ENCODE results near the gene CYP3A7.
"Not testable (repeated sequence)": the region's sequence is repeated elsewhere in the genome, so short reads cannot be mapped to it uniquely, and the experiment has no call there.

CYP3A7 gene

DNA sequence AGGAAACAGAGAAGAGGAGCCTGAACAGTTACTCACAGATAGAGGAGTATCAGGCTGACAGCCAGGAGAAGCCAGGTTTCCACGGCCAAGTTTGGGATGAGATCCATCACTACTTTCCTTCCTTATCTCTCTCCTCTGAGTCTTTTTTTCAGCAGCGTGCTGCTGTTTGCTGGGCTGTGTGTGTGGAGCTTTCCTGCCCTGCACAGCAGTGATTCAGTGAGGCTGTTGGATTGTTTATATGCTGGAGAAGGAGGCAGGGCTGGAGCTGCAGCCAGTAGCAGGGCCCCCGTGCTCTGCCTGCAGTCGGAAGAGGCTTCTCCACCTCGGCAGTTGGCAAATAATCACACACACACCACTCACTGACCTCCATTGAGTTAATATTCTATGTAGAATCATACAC, at the start of gene CYP3A7:
Gene CYP3A7 (minus strand): TSS at position 210 of the 400 bp plus-strand sequence. CDS start 103 bp downstream, at position 107.
- no peak for DNase-seq (ENCODE audit: low read depth in 2 of 2)

- no peak for DNase-seq (ENCODE audit: low read depth in 2 of 2)
These were observed 49.0 kb upstream of the CYP3A7 start, which contains the start of gene CYP3A4 for GRCh38 chr7:99784007-99784406. Gene CYP3A4, minus strand, starts transcription at chr7:99784184. Its CDS starts 103 bp downstream, at chr7:99784081.

DNA sequence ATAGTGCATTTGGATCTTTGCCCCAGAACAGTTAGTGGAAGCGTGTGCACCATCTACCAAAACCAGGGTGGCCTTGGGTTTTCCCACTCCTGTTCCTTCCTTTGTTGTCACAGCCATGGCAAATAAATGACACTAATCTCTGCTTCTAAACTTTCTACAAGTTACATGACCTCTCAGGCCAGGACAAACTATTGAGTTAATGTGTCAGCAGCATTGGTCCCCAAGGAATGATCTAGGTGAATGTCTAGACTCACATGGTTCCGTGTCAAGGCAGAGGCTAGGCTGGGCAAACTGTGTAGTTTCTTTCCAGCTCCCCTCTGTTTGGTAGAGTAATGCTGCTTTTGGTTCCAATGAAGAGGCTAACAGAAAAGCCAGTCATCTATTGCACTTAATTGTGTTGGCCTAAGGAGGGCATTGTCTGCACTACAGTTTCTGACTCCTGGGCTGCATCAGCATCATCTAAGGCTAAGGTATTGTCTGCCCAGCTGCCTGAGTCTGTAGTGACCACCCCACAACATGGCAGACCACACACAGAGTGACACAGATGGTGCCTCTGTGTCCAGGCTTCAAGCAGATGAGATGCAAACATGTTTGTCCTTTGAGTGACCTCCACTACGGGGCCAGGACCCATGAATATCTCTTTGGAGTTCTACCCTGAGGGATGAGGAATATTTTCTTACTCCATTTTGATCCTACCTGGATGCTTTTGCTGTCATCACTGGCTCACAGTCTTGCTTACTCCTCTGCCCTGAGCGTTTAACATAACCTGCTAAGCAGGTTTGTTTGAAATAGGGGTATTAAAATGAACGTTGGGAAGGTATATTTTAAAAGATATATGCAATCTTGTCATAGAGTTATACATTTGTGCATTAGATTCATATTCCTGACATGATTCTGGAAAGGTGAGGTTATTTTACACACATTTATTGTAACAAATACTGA, 47.3 kb upstream of the CYP3A7 start:
- DNase-seq (ENCODE audit: low read depth in 2 of 2), result no peak

- DNase-seq (ENCODE audit: low read depth in 2 of 2), result no peak
These were observed 45.6 kb upstream of the CYP3A7 start for GRCh38 chr7:99780588-99780987.

DNA sequence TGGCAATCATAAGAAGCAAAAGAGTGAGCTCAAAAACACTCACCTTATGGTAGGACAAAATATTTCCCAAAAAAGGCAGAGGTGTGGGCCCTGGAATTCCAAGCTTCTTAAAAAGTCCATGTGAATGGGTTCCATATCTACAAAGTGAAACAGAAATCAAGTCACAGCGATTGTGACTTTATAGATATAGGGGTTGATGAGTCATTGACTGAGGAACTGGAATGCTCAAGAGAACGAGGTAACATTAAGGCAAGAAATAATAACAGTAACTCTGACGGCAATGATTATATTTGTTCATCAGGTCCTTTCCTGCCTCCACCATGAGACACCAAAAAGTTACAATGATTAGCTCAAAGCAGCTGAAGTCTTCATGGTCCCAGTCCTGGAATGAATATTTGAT, 45.0 kb upstream of the CYP3A7 start:
- DNase-seq (ENCODE audit: low read depth in 2 of 2), result no peak

DNA sequence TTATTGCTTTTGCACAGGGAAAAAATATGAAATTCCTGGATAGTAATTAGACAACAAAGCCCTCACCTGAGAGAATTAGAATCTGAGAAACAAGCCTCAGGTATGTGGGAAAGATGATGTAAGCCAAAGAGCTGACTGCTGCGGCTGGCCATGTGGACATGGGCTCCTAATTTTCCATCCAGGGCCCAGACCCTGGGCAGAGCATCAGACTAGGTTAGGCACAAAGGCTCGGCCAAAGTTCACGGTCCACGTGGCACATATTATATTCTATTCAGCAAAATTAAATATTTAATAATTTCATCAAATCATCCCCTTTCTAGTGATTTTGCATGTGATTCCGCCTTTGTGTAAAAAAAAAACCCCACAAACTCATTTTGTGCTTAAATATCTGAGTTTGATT, 43.9 kb upstream of the CYP3A7 start:
- no peak for DNase-seq (ENCODE audit: low read depth in 2 of 2)

- not testable (repeated sequence) for DNase-seq (ENCODE audit: low read depth in 2 of 2)
These were observed 38.4 kb upstream of the CYP3A7 start for GRCh38 chr7:99773395-99773794.

GRCh38 chr7:99772565-99772964, 37.6 kb upstream of the CYP3A7 start:
- DNase-seq (ENCODE audit: low read depth in 2 of 2), result no peak

GRCh38 chr7:99769494-99769893, 34.5 kb upstream of the CYP3A7 start:
- not testable (repeated sequence) for DNase-seq (ENCODE audit: low read depth in 2 of 2)

DNA sequence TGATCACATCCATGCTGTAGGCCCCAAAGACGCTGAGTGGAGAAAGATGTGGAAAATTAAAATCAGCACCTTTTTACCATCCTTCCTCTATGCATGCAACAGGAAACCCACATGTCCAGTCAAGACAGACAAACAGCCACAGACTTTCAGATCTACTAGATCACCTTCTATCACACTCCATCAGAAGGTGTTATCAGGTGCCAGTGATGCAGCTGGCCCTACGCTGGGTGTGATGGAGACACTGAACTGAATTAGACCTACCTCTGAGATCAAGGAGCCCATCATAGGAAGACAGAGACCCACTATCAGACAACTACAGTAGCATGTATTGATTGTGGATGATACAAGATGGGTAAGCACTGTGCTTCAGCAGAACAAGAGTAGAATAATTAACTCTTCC, 33.5 kb upstream of the CYP3A7 start:
- no peak for DNase-seq (ENCODE audit: low read depth in 2 of 2)

- no peak for DNase-seq (ENCODE audit: low read depth in 2 of 2)
These were observed 32.7 kb upstream of the CYP3A7 start for GRCh38 chr7:99767662-99768061.

DNA sequence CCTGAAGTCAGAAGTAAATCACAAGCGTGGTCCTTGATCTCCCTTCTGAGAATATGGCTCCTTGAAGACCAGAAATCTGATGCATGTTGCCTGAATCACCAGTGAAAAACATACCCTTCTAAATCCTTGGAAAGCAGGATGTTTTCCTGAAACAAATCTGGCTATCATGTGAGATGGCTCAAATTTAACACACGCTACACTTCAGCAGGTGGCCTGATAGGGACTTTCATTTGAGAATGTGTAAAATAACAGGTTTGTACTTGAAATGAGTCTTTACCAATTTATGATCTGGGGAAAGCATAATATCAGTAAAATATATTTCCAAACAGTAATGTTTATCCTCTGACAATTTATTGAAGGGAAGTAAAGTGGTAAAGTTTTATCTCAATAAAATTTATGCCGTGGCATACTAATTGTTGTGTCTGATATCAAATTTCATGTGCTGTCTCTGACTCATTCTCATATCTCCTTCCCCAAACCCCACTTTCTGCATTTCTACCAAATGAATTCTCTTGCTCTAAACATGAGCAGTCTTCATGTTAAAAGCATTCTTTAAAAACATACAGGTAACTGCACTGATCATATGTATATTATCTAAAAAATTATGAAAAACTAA, 31.6 kb upstream of the CYP3A7 start:
- DNase-seq (ENCODE audit: low read depth in 2 of 2), result no peak

DNA sequence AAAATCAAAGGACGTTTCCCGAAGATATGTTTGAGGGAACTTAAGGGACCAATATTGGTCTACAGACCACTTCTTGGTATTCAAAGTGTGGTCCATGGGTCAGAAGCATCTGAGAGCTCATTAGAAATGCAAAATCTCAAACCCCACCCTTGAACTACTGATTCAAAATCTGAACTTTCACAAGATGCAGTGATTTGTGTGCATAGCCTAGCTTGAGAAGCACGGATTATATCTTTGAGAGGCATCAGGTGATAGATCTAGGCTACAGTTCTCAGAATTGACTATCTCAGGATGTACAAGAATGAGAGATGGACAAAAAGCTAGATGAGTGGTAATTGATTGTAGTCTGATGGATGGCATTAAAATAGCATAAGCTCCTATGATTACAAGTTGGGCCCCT, 29.5 kb upstream of the CYP3A7 start:
- DNase-seq (ENCODE audit: low read depth in 2 of 2), result no peak

GRCh38 chr7:99762680-99763327, 27.8 kb upstream of the CYP3A7 start:
- DNase-seq (ENCODE audit: low read depth in 2 of 2), result no peak

GRCh38 chr7:99755085-99755484, 20.1 kb upstream of the CYP3A7 start:
- DNase-seq (ENCODE audit: low read depth in 2 of 2), result no peak

- DNase-seq (ENCODE audit: low read depth in 2 of 2), result no peak
These were observed 17.4 kb upstream of the CYP3A7 start for GRCh38 chr7:99752356-99752755.

DNA sequence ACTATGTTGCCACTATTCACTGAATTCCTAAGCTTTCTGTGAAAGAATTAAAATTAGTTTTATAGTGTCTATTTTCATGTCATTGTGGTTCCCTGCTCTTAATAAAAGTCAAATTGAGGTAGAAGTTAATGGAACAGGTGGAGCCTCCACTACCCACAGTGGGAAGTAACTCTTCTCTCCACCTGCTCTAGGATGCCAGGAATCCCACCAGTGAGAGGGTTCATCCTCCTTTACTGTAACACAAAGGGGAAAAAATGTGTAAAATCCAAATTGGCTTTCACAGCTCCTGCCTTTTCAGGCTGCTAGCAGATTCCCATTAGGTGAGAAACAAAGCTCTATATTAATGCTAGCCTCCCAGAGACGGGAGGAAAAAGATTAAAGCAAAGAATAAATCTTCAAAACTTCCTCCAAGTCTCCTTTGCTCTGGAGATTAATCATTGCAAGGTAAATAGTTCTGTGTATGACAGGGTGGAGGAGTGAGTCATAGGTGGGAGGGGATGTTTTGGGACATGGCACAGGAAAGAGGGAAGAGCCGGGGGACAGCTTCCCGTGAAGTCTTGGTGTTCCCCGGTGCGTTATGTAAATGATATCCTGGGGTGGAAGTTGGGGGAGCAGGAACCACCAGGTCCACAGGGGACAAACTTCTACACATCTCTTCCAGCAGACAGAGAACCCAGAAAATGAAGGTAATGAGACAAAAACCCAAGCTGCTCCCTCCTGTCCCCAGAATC, 16.5 kb upstream of the CYP3A7 start:
- DNase-seq (ENCODE audit: low read depth in 2 of 2), result not testable (repeated sequence)

- no peak for DNase-seq (ENCODE audit: low read depth in 2 of 2)
These were observed 14.0 kb upstream of the CYP3A7 start for GRCh38 chr7:99748846-99749579.

GRCh38 chr7:99746915-99747314, 11.9 kb upstream of the CYP3A7 start:
- DNase-seq (ENCODE audit: low read depth in 2 of 2), result not testable (repeated sequence)

GRCh38 chr7:99745395-99745794, 10.4 kb upstream of the CYP3A7 start:
- not testable (repeated sequence) for DNase-seq (ENCODE audit: low read depth in 2 of 2)

All from stimulated activated CD8-positive, alpha-beta memory T cell treated with anti-CD3 and anti-CD28 coated beads, Interleukin-2, amount 100 ng/mL, for 1 hour (primary cell).